ENCODE measurements around the gene FOXL3. TPM values are rescaled to one million over a fixed set of nuclear protein-coding genes. Genes with fewer than 3 reads are reported as not detected.

Gene FOXL3
- total RNA-seq, 1 experiment from 2014 or later = not detected

Other genes starting within 250 kb of the FOXL3 start
- 62.4 TPM for gene FAM20C, start 97.6 kb upstream of the FOXL3 start, total RNA-seq (2021; ENCODE audit: unreplicated experiment)
- gene PDGFA, start 229.7 kb downstream of the FOXL3 start, total RNA-seq (2021; ENCODE audit: unreplicated experiment) = 18.5 TPM

All from Panc1 (cell line).